ENCODE results near the gene TMEM179. TPM values are rescaled to one million over a fixed set of nuclear protein-coding genes. Genes with fewer than 3 reads are reported as not detected.
A peak's percentile ranks its signal among the peaks of the same experiment; 100 is the strongest.

TMEM179 gene
- polyA plus RNA-seq, 1 donor (not counting 4 experiments of a cell fraction or from before 2014, with no cell fraction given) = not detected

- Histone ChIP-seq H4K20me1 (ENCODE audit: control insufficient read depth, extremely low read depth, insufficient read depth, low read length) (no peaks in the 10 kb centered on the region), H3K9ac (ENCODE audit: control insufficient read depth, extremely low read depth, insufficient read depth, low read length) (no peak overlapping the region), H3K4me2 (ENCODE audit: control insufficient read depth, extremely low read depth, insufficient read depth, low read depth, low read length) (no peak overlapping the region), H3K27me3 (ENCODE audit: control insufficient read depth, extremely low read depth, insufficient read depth, low read length) (peaks cover 18% of the 10 kb centered on the region), H2AFZ (ENCODE audit: control insufficient read depth, low read length) (no peak overlapping the region), H3K79me2 (ENCODE audit: control insufficient read depth, insufficient read depth, low read length) (no peaks in the 10 kb centered on the region), H3K4me1 (ENCODE audit: control insufficient read depth, extremely low read depth, insufficient read depth, low read length) (no peaks in the 10 kb centered on the region), H3K27ac (ENCODE audit: control insufficient read depth, insufficient read depth, low read length) (no peak overlapping the region), H3K4me3 (ENCODE audit: control insufficient read depth in 2 of 3, extremely low read depth in 1 of 3, insufficient read depth in 2 of 3, low read depth in 1 of 3, low read length in 3 of 3) (no peak overlapping the region), H3K36me3 (ENCODE audit: control insufficient read depth in 2 of 2, extremely low read depth in 1 of 2, insufficient read depth in 2 of 2, low read length in 2 of 2) (no peaks in the 10 kb centered on the region), H3K9me1 (ENCODE audit: control insufficient read depth, extremely low read depth, insufficient read depth, low read length) (no peaks in the 10 kb centered on the region), H3K9me3 (ENCODE audit: control insufficient read depth, low read depth, low read length) (no peaks in the 10 kb centered on the region)
- DNase-seq (ENCODE audit: low read depth, low spot score) = no peak
- dilution Hi-C loops (cut with MboI; ENCODE audit: extremely low pct_ligation_motif_present, low sequenced_read_pairs) = no loop called here
- FAIRE-seq = no peak
- no peak for TF ChIP-seq EZH2 (IDR thresholded peaks at IDR 0.05; ENCODE audit: low read length)
- no peak for TF ChIP-seq CTCF (optimal IDR thresholded peaks at IDR 0.05 in 1 of 3, IDR thresholded peaks at IDR 0.05 in 1 of 3, conservative IDR thresholded peaks at IDR 0.05 in 1 of 3; ENCODE audit: extremely low read depth in 1 of 3, insufficient read depth in 2 of 3, low read length in 3 of 3)
These were observed 36.1 kb upstream of the TMEM179 start for GRCh38 chr14:104640681-104641080.

DNA sequence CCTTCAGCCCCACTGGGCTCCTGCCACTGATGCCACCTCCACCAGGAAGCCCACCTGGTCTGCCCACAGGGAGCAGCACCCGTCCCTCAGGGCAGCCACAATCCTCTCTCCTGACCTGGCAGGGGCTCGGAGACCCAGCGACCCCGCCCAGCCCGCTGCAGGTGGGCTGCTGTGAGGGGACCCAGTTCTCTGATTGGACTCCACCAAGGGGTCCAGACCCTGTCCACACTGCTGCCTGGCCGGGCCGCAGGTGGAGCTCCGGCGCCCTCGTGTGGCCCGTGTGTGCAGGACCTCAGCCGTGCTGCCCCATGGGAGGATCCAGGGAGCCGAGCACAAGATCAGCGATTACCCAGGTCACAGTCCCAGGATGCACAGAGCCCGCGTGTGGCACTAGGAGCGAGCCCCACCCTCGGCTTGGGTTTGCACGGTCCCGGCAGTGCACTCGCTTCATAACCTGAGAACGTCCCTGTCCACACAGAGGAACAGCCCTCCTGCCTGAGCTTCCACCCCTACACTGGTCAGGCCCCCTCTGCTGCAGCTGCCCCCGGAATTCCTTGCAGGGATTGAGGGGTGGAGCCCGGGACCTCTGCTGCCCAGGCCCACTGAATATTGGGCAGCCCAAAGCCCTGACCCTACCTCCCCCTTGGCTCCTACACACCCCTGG, 35.4 kb upstream of the TMEM179 start:
- FAIRE-seq = no peak
- no peak for TF ChIP-seq EZH2 (IDR thresholded peaks at IDR 0.05; ENCODE audit: low read length)
- peak; percentile 79 to 99 (median 97) for TF ChIP-seq CTCF (optimal IDR thresholded peaks at IDR 0.05 in 1 of 3, IDR thresholded peaks at IDR 0.05 in 1 of 3, conservative IDR thresholded peaks at IDR 0.05 in 1 of 3; ENCODE audit: extremely low read depth in 1 of 3, insufficient read depth in 2 of 3, low read length in 3 of 3)
- H3K27me3 ChIP-seq (ENCODE audit: control insufficient read depth, extremely low read depth, insufficient read depth, low read length) = peaks cover 18% of the 10 kb centered on the region

More for the DNA sequence above, 35.4 kb upstream of the TMEM179 start:
- no peaks in the 10 kb centered on the region for H3K4me1 ChIP-seq (ENCODE audit: control insufficient read depth, extremely low read depth, insufficient read depth, low read length)
- DNase-seq (ENCODE audit: low read depth, low spot score) = no peak
- no peaks in the 10 kb centered on the region for H3K36me3 ChIP-seq (ENCODE audit: control insufficient read depth in 2 of 2, extremely low read depth in 1 of 2, insufficient read depth in 2 of 2, low read length in 2 of 2)
- no peak overlapping the region for H3K4me2 ChIP-seq (ENCODE audit: control insufficient read depth, extremely low read depth, insufficient read depth, low read depth, low read length)
- no peaks in the 10 kb centered on the region for H3K9me1 ChIP-seq (ENCODE audit: control insufficient read depth, extremely low read depth, insufficient read depth, low read length)
- H3K27ac ChIP-seq (ENCODE audit: control insufficient read depth, insufficient read depth, low read length) = no peak overlapping the region
- no peaks in the 10 kb centered on the region for H4K20me1 ChIP-seq (ENCODE audit: control insufficient read depth, extremely low read depth, insufficient read depth, low read length)
- H3K9ac ChIP-seq (ENCODE audit: control insufficient read depth, extremely low read depth, insufficient read depth, low read length) = no peak overlapping the region
- H3K79me2 ChIP-seq (ENCODE audit: control insufficient read depth, insufficient read depth, low read length) = no peaks in the 10 kb centered on the region
- H3K4me3 ChIP-seq (ENCODE audit: control insufficient read depth in 2 of 3, extremely low read depth in 1 of 3, insufficient read depth in 2 of 3, low read depth in 1 of 3, low read length in 3 of 3) = no peak overlapping the region
- no peak overlapping the region for H2AFZ ChIP-seq (ENCODE audit: control insufficient read depth, low read length)
- H3K9me3 ChIP-seq (ENCODE audit: control insufficient read depth, low read depth, low read length) = no peaks in the 10 kb centered on the region
- dilution Hi-C loops (cut with MboI; ENCODE audit: extremely low pct_ligation_motif_present, low sequenced_read_pairs) = no loop called here
